COLO829 (cell line): Measurements from ENCODE around the gene LIN9.
"Not testable (repeated sequence)": the region's sequence is repeated elsewhere in the genome, so short reads cannot be mapped to it uniquely, and the experiment has no call there.

Experiments used
- DNase-seq: peaks from one replicate; pipeline ENCODE4 v3.0.0; 2012; ENCODE audit warnings: low spot score

LIN9 gene, protein sequence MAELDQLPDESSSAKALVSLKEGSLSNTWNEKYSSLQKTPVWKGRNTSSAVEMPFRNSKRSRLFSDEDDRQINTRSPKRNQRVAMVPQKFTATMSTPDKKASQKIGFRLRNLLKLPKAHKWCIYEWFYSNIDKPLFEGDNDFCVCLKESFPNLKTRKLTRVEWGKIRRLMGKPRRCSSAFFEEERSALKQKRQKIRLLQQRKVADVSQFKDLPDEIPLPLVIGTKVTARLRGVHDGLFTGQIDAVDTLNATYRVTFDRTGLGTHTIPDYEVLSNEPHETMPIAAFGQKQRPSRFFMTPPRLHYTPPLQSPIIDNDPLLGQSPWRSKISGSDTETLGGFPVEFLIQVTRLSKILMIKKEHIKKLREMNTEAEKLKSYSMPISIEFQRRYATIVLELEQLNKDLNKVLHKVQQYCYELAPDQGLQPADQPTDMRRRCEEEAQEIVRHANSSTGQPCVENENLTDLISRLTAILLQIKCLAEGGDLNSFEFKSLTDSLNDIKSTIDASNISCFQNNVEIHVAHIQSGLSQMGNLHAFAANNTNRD

GRCh38 chr1:226308723-226309397 lies at the start of gene LIN9:
Gene LIN9 (minus strand): TSS chr1:226309164. CDS start chr1:226309139, 25 bp downstream.
- DNase-seq: peak; percentile 92

GRCh38 chr1:226357416-226357815 lies 48.5 kb upstream of the LIN9 start:
- no peak for DNase-seq

- no peak for DNase-seq
Measured at GRCh38 chr1:226355669-226356551, 46.9 kb upstream of the LIN9 start.

DNA sequence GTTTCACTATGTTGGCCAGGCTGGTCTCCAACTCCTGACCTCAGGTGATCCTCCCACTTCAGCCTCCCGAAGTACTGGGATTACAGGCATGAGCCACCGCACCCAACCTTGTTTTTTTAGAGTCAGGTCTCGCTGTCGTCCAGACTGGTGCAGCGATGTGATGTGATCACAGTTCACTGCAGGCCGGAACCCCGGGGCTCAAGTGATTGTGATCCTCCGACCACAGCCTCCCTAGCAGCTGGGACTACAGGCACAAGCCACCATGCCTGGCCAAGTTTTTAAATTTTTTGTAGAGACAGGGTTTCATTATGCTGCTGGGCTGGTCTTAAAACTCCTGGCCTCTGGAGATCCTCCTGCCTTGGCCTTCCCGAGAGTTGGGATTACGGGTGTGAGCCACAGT lies 46.1 kb upstream of the LIN9 start:
- no peak for DNase-seq

DNA sequence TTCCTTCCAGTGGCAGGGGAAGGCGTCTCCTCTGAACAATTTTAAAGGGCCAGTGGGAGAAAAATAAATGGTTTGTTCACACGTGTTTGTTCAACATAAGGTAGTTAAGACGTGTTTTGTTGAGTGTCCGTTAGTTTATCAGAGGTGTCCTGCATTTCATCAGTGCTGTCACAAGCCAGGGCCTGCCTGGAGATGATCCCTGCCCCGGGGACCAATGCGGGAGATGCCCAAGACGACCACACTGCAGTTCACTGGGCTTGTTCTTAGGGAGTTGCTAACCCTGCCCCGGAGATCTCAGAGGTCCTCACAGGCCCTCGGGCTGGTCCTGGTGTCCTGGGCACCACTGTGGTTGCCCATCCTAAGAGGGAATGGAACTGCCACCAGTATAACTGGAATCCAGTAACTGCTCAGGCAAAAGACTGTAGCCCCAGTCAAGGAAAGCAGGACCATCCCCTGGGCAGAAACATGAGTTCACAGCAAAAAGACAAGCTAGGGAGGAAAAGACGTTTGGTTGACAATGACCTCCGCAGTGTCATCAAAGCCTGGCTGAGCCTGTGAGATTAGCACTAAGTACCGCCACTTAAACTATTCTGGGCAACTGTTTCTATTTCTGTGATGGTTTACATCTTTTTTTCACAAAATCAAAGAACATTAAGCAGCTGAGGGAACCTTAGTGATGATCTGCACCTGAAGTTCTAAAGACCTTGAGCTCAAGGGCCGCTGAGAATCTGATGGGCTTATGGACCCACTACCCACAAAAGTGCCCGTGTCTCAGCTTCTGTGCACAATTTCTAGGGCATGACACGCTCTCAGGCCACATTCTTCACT lies 44.9 kb upstream of the LIN9 start:
- no peak for DNase-seq

GRCh38 chr1:226351709-226352108 lies 42.7 kb upstream of the LIN9 start:
- no peak for DNase-seq

- no peak for DNase-seq
Measured at GRCh38 chr1:226350519-226350865, 41.5 kb upstream of the LIN9 start.

DNA sequence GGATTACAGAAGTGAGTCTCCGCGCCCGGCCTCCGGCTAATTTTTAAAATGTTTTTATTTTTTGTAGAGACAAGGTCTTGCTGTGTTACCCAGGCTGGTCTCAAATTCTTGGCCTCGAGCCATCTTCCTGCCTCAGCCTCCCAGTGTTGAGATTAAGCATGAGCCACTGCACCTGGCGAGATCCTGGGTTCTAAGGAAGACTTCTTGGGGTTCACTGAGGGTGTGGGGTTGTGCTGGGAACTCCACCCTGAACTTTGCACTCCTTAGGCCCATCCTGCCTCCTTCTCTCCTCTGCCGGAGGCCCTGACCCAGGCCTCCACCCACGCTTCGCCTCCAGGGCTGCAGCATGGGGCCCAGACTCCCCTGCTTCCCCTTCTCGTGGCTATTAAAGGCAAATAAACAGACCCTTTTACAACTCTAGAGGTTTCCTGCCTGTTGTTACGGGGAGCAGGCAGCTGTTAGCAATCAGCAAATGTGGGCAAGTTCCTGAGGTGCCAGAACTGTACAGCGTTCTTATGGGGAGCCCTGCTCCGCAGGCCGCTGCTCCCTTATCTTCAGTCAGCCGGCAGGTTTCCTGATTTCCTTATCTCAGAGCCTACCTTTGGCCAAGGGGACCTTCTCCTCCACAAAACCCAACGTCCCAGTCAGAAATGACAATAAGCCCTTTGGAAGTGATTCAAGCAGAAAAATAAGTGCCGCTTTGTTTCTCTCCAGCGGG lies 41.0 kb upstream of the LIN9 start:
- peak; percentile 42 for DNase-seq

DNA sequence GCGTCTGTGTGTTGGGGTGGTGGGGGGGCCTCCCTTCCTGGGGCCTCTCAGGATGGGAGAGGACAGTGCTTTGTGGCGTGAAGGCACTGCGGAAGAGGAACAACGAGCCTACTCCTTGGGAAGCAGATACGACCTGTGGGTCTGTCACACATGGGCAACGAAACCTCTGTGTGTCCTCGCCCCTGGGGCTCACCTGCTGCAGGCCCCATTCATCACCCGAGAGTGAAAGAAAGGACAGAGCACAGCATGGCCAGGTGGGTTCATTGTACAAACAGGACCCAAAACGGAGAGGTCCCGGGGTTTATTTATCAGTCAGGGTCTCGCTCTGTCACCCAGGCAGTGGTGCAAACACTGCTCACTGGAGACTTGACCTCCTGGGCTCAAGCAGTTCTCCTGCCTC lies 40.1 kb upstream of the LIN9 start:
- DNase-seq: no peak

DNA sequence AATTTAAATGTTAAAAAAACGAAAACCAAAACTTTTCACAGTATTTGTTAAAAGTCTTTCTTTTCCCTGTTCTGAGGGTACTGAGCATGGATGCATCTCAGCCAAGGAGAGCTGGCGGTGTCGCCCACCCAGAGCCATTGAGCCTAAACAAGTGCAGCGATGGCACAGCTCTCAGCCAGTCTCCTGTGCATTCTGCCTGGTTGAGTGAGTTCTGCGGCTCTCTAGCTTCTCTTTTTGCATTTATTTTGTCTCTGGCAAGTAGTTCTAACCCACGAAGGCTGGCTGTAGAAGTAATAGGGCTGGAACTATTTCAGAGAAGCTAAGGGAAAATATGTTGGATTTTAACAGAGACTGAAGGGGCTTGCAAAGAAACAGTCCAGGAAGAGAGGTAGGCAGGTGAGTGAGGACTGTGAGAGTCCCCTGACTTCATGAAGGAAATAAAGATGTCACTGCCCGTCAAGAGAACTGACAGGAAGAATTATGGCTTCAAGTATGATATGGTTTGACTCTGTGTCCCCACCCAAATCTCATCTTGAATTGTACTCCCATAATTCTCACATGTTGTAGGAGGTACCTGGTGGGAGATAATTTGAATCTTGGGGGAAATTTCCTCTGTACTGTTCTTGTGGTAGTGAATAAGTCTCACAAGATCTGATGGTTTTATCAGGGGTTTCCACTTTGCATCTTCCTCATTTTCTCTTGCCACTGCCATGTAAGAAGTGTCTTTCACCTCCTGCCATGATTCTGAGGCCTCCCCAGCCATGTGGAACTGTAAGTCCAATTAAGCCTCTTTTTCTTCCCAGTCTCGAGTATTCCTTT lies 35.7 kb upstream of the LIN9 start:
- DNase-seq: no peak

DNA sequence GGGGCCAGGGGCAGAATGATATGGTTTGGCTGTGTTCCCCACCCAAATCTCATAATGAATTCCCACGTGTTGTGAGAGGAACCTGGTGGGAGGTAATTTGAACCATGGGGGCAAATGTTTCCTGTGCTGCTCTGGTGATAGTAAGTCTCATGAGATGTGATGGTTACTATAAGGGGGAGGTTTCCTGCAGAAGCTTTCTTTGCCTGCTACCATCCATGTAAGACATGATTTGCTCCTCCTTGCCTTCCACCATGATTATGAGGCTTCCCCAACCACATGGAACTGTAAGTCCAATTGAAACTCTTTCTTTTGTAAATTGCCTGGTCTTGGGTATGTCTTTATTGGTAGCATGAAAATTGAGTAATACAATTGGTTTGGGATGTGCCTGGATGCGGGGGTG lies 33.7 kb upstream of the LIN9 start:
- DNase-seq: no peak

DNA sequence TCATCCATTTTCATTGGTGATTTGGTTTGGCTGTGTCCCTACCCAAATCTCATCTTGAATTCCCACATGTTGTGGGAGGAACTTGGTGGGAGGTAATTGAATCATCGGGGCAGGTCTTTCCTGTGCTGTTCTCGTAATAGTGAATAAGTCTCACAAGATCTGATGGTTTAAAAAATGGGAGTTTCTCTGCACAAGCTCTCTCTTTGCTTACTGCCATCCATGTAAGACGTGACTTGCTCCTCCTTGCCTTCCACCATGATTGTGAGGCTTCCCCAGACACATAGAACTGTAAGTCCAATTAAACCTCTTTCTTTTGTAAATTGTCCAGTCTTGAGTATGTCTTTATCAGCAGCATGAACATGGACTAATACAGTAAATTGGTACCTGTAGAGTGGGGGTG lies 31.1 kb upstream of the LIN9 start:
- not testable (repeated sequence) for DNase-seq

DNA sequence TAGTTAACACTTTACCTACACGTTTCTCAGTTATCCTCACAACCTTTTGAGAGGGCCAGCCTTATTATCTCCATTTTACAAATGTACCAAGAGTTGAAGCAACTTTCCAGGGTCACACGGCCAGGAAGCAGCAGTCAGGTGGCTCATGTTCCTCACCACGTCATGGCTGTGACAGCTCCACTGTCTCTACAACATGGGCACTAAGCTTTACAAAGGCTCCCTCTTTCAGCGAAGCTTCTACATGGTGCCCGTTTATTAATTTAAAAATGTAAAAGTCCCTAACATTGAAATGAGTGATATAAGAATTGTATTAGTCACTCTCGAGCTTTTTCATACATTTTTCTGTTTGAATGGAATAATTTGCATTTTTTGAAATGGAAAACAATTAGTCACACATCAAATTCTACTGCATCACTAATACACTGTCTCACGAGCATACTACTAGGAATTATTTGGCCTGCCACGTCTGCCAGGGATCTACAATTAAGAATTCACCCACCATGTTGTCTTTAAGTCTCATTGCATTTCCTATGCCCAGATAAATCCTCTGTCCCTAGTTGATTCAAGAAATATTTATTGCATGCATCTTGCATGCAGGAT lies 28.4 kb upstream of the LIN9 start:
- DNase-seq: no peak

DNA sequence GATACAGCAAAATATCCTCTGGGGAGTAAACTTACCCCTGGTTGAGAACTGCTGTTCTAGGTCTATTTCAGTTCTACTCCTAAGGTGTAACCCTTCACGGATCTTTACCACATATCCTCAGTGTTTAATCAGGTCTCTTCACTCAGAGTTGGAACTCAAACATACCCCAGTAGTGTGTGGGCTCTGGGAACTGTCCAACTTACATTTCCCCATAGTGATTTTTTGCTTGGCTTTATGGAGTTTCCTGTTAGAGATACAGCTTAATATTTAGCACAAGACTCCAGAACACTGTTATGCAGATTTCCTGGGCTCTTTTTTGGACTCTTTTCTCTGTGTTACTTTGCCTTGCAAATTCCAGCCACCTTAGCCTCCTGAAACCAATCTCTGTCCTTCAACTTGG lies 26.7 kb upstream of the LIN9 start:
- no peak for DNase-seq

DNA sequence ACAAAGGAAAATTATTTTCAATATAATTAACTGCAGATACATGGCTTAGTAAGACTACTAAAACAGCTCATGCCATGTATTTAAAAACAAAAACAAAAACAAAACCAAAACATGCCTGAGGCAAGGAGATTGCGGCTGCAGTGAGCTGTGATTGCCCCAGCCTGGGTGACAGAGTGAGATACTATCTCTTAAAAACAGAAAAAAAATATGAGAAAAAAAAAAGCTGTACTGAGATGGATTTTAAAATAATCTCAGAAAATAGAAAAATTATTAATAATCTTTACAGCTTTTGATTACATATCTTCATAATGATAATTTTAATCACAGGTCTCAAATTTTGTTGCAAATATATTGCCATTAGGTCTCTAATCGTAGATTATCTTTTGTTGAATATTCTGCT lies 24.0 kb upstream of the LIN9 start:
- DNase-seq: no peak

- no peak for DNase-seq
Measured at GRCh38 chr1:226329237-226329636, 20.3 kb upstream of the LIN9 start.

DNA sequence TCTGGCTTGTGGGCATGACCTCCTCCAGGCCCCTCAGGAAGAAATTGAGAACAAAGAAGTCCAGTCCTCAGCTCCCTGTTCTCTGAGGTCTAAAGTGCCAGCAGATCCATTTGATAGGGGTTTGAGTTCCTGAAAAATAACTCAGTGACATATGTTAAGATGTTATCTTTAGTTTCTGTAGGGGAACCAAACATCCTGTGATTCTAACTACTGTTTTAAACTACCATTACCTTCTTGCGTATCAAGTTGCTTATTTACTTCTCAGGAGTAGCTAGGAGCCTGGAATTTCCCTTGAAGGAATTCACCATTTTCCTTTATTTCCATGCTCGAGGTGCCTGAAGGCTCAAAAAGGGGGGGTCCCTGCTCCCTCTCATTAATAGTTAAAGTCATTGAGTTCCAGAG lies 18.8 kb upstream of the LIN9 start:
- no peak for DNase-seq

DNA sequence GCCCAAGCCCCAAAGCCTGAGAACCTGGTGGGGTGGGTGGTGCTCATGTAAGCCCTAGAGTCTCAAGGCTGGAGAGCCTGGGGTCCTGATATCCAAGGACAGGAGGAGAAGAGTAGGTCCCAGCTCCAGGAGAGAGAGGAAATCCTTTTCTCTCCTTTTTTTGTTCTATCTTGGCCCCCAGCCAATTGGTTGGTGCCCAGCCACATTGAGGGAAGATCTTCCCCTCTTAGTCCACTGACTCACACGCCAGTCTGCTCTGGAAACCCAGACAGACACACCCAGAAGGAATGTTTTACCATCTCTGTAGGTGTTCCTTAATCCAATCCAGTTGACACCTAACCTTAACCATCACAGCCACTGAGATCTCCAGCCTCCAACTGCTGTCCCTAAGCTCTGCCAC lies 16.2 kb upstream of the LIN9 start:
- DNase-seq: no peak

- no peak for DNase-seq
Measured at GRCh38 chr1:226324479-226324878, 15.5 kb upstream of the LIN9 start.

DNA sequence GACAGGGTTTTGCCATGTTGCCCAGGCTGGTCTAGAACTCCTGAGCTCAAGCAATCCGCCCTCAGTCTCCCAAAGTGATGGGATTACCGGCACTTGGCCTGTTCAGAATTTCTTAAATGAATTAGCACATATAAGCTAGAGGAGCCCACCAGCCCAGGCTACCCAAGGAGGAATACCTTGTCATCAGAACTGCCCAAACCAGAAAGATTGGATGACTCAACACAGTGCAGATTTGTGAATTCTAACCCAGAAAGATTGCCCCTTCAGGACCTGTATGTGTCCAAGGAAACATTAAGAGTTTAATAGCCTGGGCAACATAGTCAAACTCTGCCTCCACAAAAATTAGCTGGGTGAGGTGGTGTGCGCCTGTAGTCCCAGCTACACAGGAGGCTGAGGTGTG lies 14.0 kb upstream of the LIN9 start:
- DNase-seq: no peak
